Germinal center (tissue), 1 donor: ENCODE results near the gene PLCXD1.
"Not testable (repeated sequence)": the region's sequence is repeated elsewhere in the genome, so short reads cannot be mapped to it uniquely, and the experiment has no call there.

Experiments
- DNase-seq: peaks from one replicate; pipeline ENCODE4 v3.0.0; 2012; ENCODE audit warnings: mixed read lengths, low spot score

The PLCXD1 gene

GRCh38 chrX:350148-350533 lies 69.0 kb downstream of the PLCXD1 start:
- DNase-seq: no peak

DNA sequence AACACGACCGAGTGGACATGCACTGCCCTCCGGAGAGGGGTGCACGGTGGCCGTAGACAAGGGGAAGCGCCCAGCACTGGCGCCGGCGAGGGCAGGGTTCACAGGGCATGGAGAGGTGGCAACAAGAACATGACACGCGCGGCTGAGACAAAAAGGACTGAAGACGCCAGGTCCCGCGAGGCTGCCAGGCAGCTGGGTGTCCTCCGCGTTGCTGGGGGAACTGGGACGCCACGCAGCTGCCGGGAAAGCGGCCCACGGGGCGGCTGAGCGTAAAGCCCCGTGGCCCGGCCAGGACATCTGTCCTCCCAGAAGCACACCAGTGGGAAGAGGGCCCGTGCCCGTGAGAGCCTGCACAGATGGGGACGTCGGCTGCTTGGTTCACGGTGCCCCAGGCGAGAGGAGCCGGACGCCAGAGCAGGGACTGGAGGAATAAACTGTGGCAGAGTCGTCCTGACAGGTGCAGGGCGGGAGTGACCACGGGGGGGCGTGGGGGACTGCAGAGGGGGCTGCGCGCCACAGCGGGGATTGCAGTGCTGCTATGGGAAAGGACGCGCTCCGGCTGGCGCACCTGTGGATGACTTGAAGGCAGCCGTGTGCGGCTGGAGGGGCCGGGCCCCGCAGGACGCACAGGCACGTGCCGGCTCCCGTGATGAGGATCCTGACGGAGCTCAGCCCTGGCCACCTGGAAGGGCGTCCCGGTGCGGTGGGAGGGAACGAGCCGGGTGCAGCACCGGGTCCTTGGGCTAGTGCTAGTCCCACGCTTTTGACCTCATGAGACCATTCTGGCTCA lies 69.5 kb downstream of the PLCXD1 start:
- no peak for DNase-seq

DNA sequence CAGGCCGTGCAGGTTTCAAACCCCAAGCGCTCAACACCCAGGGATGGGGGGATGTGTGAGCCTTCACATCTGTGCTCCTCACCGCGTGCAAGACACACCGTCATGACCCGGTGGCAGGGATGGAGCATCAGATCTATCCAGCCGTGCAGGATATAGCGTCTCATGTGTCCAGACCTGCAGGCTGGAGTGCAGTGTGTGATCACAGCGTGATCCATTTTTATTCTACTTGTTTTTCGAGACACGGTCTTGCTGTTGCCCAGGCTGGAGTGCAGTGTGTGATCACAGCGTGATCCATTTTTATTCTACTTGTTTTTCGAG lies 70.1 kb downstream of the PLCXD1 start:
- not testable (repeated sequence) for DNase-seq

GRCh38 chrX:351736-352135 lies 70.6 kb downstream of the PLCXD1 start:
- DNase-seq: no peak

- DNase-seq: no peak
Observed at GRCh38 chrX:352181-352580, 71.0 kb downstream of the PLCXD1 start.

DNA sequence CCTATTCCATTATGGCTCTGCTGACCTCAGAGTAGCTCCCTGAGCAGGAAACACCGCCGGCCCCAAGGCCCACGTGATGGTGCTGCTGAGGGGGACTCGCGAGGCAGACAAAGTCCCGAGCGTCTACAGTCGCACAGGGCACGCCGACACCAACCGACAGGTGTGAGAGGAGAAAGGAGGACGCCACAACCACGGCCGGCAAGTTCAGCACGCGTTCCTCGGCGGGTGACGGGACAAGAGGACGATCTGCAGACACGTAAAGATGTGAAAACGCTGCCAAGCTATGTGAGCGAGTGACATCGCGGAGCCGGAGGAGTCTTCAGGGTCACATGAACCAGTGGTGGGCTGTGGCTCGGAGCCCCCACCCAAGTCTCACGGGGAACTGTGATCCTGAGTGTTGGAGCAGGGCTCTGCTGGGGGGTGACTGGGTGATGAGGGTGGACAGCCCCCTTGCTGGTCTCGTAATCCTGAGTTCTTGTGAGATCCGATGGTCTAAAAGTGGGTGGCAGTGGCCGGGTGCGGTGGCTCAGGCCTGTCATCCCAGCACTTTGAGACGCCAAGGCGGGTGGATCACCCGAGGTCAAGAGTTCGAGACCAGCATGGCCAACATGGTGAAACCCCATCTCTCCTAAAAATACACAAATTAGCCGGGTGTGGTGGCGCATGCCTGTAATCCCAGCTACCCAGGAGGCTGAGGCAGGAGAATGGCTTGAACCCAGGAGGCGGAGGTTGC lies 71.6 kb downstream of the PLCXD1 start:
- DNase-seq: no peak
